Nephron progenitor cell (in vitro differentiated cells): ENCODE results near the gene FMNL3.
A peak's percentile ranks its signal among the peaks of the same experiment; 100 is the strongest.

ENCODE experiments used
- DNase-seq: peaks from one replicate; pipeline ENCODE4 v3.0.0; 2021
- H3K27ac Mint-ChIP-seq: 2 replicates; pipeline ENCODE4 v1.8.0; 2021; ENCODE audit warnings: mild to moderate bottlenecking, moderate library complexity, mixed read lengths
- H3K27me3 Mint-ChIP-seq: 2 replicates; pipeline ENCODE4 v1.8.0; 2021; ENCODE audit warnings: mild to moderate bottlenecking, low read depth, mixed read lengths; ENCODE audit not compliant: poor library complexity
- H3K36me3 Mint-ChIP-seq: 2 replicates; pipeline ENCODE4 v1.8.0; 2021; ENCODE audit warnings: low read depth, mixed read lengths
- H3K4me1 Mint-ChIP-seq: 2 replicates; pipeline ENCODE4 v1.8.0; 2021; ENCODE audit warnings: mixed read lengths
- H3K4me3 Mint-ChIP-seq: 2 replicates; pipeline ENCODE4 v1.8.0; 2021; ENCODE audit warnings: mild to moderate bottlenecking, moderate library complexity, mixed read lengths
- H3K9me3 Mint-ChIP-seq: 2 replicates; pipeline ENCODE4 v1.8.0; 2021; ENCODE audit warnings: mild to moderate bottlenecking, moderate library complexity, mixed read lengths
- TF ChIP-seq, protein P1 (sequence below): fragments of 200-600 bp; sonication (generic); IDR thresholded peaks from 2 replicates; pipeline ENCODE4 v1.5.0; 2021; ENCODE audit warnings: antibody characterized with exemption

The FMNL3 gene

DNA sequence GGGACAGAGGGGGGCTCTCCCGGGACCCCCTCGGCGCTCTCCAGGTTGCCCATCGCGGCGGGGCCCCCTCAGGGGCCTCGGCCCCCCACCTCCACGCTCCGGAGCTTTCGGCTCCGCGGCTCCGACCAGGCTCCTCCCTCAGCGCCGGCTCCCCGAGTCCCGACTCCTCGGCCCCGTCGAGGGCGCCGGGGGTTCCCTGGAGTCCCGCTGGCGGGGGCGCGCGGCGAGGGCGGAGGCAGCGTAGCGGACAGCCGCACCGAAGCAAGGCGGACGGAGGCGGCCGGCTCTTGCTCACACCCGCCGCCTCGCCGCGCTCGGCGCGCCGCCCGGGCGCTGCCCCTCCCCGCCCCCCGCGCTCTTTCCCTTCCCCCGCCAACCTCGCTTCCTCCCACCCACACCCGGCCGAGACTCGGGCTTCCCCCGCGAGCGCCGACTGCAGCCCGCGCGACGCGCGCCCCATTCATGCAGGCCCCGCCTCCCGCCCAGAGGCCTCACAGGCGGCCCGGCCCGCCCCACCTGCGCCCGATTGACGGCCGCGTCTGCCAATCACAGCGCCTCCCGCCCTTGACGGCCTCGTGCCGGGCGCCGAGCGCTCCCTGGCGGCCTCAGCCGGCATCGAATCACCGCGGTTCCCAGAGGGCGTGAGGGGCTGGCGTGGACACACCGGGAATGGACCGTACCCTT is at the start of gene FMNL3:
Gene FMNL3, minus strand, starts transcription at position 278 of the 684 bp plus-strand sequence. Its CDS starts 225 bp downstream, at position 53.
- TF ChIP-seq, protein P1, sequence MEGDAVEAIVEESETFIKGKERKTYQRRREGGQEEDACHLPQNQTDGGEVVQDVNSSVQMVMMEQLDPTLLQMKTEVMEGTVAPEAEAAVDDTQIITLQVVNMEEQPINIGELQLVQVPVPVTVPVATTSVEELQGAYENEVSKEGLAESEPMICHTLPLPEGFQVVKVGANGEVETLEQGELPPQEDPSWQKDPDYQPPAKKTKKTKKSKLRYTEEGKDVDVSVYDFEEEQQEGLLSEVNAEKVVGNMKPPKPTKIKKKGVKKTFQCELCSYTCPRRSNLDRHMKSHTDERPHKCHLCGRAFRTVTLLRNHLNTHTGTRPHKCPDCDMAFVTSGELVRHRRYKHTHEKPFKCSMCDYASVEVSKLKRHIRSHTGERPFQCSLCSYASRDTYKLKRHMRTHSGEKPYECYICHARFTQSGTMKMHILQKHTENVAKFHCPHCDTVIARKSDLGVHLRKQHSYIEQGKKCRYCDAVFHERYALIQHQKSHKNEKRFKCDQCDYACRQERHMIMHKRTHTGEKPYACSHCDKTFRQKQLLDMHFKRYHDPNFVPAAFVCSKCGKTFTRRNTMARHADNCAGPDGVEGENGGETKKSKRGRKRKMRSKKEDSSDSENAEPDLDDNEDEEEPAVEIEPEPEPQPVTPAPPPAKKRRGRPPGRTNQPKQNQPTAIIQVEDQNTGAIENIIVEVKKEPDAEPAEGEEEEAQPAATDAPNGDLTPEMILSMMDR: peak; percentile 90
- H3K27ac Mint-ChIP-seq: no peak within 1 kb of the TSS
- no peaks in the 10 kb centered on the region for H3K36me3 Mint-ChIP-seq
- peak; percentile 100 for DNase-seq
- H3K27me3 Mint-ChIP-seq: peaks cover 37% of the 10 kb centered on the region
- peaks cover 8% of the 10 kb centered on the region for H3K9me3 Mint-ChIP-seq
- H3K4me3 Mint-ChIP-seq: peak within 1 kb of the TSS; percentile 93
- peaks cover 38% of the 10 kb centered on the region for H3K4me1 Mint-ChIP-seq

DNA sequence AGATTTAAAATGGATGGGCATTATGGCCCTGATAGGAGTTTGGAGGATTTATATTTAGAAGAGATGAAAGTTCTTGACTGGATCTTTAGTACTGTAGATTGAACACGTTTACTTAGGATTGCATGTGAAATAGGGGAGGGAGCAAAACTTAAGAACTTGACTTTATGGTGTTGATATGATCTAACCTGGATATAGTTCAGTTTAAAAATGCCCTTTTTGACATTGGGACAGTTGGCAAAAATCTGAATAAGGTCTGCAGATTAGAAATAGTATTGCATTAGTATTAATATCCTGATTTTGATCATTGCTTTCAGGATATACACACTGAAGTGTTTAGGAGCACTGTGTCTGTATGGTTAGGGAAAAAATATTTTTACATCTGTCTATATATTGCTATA is 43.8 kb upstream of the FMNL3 start:
- Mint-ChIP-seq H3K9me3 (no peaks in the 10 kb centered on the region), H3K27me3 (no peaks in the 10 kb centered on the region), H3K36me3 (peaks cover 48% of the 10 kb centered on the region), H3K4me3 (no peak overlapping the region), H3K27ac (peak overlapping the region; percentile 17), H3K4me1 (peaks cover 24% of the 10 kb centered on the region)
- TF ChIP-seq, protein P1: no peak
- DNase-seq: no peak

GRCh38 chr12:49750027-49750995 is 43.1 kb upstream of the FMNL3 start:
- H3K4me3 Mint-ChIP-seq: no peak overlapping the region
- no peak for DNase-seq
- H3K9me3 Mint-ChIP-seq: no peaks in the 10 kb centered on the region
- peak overlapping the region; percentile 71 for H3K27ac Mint-ChIP-seq
- H3K27me3 Mint-ChIP-seq: no peaks in the 10 kb centered on the region
- H3K4me1 Mint-ChIP-seq: peaks cover 24% of the 10 kb centered on the region
- TF ChIP-seq, protein P1: no peak
- H3K36me3 Mint-ChIP-seq: peaks cover 43% of the 10 kb centered on the region

- no peak overlapping the region for H3K4me3 Mint-ChIP-seq
- H3K27ac Mint-ChIP-seq: peak overlapping the region; percentile 19
- H3K4me1 Mint-ChIP-seq: peaks cover 35% of the 10 kb centered on the region
- peaks cover 42% of the 10 kb centered on the region for H3K36me3 Mint-ChIP-seq
- no peaks in the 10 kb centered on the region for H3K27me3 Mint-ChIP-seq
- no peak for DNase-seq
- no peaks in the 10 kb centered on the region for H3K9me3 Mint-ChIP-seq
- TF ChIP-seq, protein P1: no peak
Observed at GRCh38 chr12:49748800-49749199, 41.6 kb upstream of the FMNL3 start.

GRCh38 chr12:49748306-49748705 is 41.1 kb upstream of the FMNL3 start:
- DNase-seq: no peak
- no peaks in the 10 kb centered on the region for H3K9me3 Mint-ChIP-seq
- peaks cover 41% of the 10 kb centered on the region for H3K36me3 Mint-ChIP-seq
- H3K4me3 Mint-ChIP-seq: no peak overlapping the region
- no peaks in the 10 kb centered on the region for H3K27me3 Mint-ChIP-seq
- TF ChIP-seq, protein P1: no peak
- H3K4me1 Mint-ChIP-seq: peaks cover 40% of the 10 kb centered on the region
- H3K27ac Mint-ChIP-seq: no peak overlapping the region
